HCT116 (cell line): ENCODE measurements around the gene IL22RA2. TPM values are rescaled to one million over a fixed set of nuclear protein-coding genes. Genes with fewer than 3 reads are reported as not detected.

Experiments
- ATAC-seq: fragments of 200-7000 bp; cut with Tn5 transposase; 2 replicates; pipeline ENCODE4 v1.9.1; 2020; ENCODE audit warnings: mild to moderate bottlenecking, moderate library complexity
- BruUV-seq: library from RNA; stranded (reverse); fragments of 400-500 nt; replicated peaks from 2 replicates; lab custom pipeline; 2021; lab: Mats Ljungman, UMichigan
- CTCF ChIA-PET: fragments of 300-600 bp; sonication (Branson Sonifier 250); formaldehyde crosslinking; loops from one replicate; lab custom pipeline; 2021; ENCODE audit warnings: antibody characterized with exemption; lab: Charles Lee
- POLR2A ChIA-PET: fragments of 300-600, 350-600 bp; sonication (Branson Sonifier 250); formaldehyde crosslinking; loops from one replicate; lab custom pipeline; 2021; ENCODE audit warnings: antibody characterized with exemption; lab: Charles Lee
- RAD21 ChIA-PET, 2 experiments: fragments of 300-600 bp; sonication (Branson Sonifier 250); formaldehyde crosslinking; loops; one replicate each; lab custom pipeline; 2023; ENCODE audit warnings: low total read pairs in 2 of 2; ENCODE audit not compliant: uncharacterized antibody in 2 of 2, unreplicated experiment in 2 of 2, low non-redundant PET in 1 of 2; lab: Charles Lee
- DNase-seq: peaks from one replicate; pipeline ENCODE4 v3.0.0-alpha.2; 2010; ENCODE audit warnings: low read depth, low spot score
- H2AFZ ChIP-seq: fragments of 200-600 bp; shearing (Covaris generic), sonication (generic); 2 replicates; pipeline ENCODE4 v1.6.1; 2017; ENCODE audit warnings: low read depth, mixed run types, mixed read lengths, antibody characterized with exemption, low read length; ENCODE audit not compliant: poor library complexity, severe bottlenecking
- H3K27ac ChIP-seq: 2 replicates; pipeline ENCODE4 v1.5.1; 2012; ENCODE audit warnings: low read depth, low read length
- H3K27me3 ChIP-seq: fragments of 200-600 bp; sonication (generic); 2 replicates; pipeline ENCODE4 v1.6.1; 2016; ENCODE audit warnings: mixed run types, low read length, mixed read lengths; ENCODE audit not compliant: insufficient read depth
- H3K36me3 ChIP-seq, 2 experiments: fragments of 200-500 bp in 1 of 2; fragments of 200-600 bp in 1 of 2; sonication (Bioruptor generic) in 1 of 2; sonication (generic) in 1 of 2; 2 replicates each; pipeline versions ENCODE4 v1.5.1 to v1.6.1; 2014 to 2016; ENCODE audit warnings: low read length in 2 of 2, inconsistent platforms in 1 of 2, mixed read lengths in 1 of 2, mixed run types in 1 of 2; ENCODE audit not compliant: insufficient read depth in 2 of 2, control insufficient read depth in 1 of 2
- H3K4me1 ChIP-seq, 2 experiments: fragments of 200-600 bp in 1 of 2; sonication (generic) in 1 of 2; 2 replicates each; pipeline versions ENCODE4 v1.5.1 to v1.6.1; 2012 to 2017; ENCODE audit warnings: low read length in 2 of 2, inconsistent platforms in 1 of 2, mild to moderate bottlenecking in 1 of 2, mixed read lengths in 1 of 2, mixed run types in 1 of 2, moderate library complexity in 1 of 2; ENCODE audit not compliant: insufficient read depth in 2 of 2, control insufficient read depth in 1 of 2
- H3K4me2 ChIP-seq: fragments of 200-600 bp; sonication (generic); 2 replicates; pipeline ENCODE4 v1.6.1; 2017; ENCODE audit warnings: mixed run types, low read length, mixed read lengths
- H3K4me3 ChIP-seq, 2 experiments: fragments of 200-600 bp in 1 of 2; sonication (generic) in 1 of 2; replicated peaks in 1 of 2; 2 replicates each; pipeline ENCODE4 v1.5.1; 2011 to 2016; ENCODE audit warnings: low read length in 2 of 2, control low read depth in 1 of 2, low read depth in 1 of 2, mild to moderate bottlenecking in 1 of 2, mixed read lengths in 1 of 2, mixed run types in 1 of 2
- H3K79me2 ChIP-seq: fragments of 200-600 bp; sonication (generic); 2 replicates; pipeline ENCODE4 v1.6.1; 2017; ENCODE audit warnings: mild to moderate bottlenecking, mixed run types, low read length, moderate library complexity, mixed read lengths; ENCODE audit not compliant: insufficient read depth
- H3K9ac ChIP-seq: fragments of 200-600 bp; sonication (generic); 2 replicates; pipeline ENCODE4 v1.6.1; 2016; ENCODE audit warnings: low read length, mixed read lengths
- H3K9me2 ChIP-seq: fragments of 200-600 bp; sonication (generic), shearing (Covaris generic); 2 replicates; pipeline ENCODE4 v1.6.1; 2017; ENCODE audit warnings: mixed run types, mild to moderate bottlenecking, moderate library complexity; ENCODE audit not compliant: insufficient read depth
- H3K9me3 ChIP-seq, 2 experiments: fragments of 200-500 bp in 1 of 2; fragments of 200-600 bp in 1 of 2; sonication (Bioruptor generic) in 1 of 2; sonication (generic) in 1 of 2; 2 replicates each; pipeline ENCODE4 v1.6.1; 2014 to 2017; ENCODE audit warnings: low read length in 2 of 2, mixed read lengths in 2 of 2, inconsistent platforms in 1 of 2, low read depth in 1 of 2, mild to moderate bottlenecking in 1 of 2, mixed run types in 1 of 2, moderate library complexity in 1 of 2; ENCODE audit not compliant: control insufficient read depth in 1 of 2, insufficient read depth in 1 of 2
- H4K20me1 ChIP-seq: fragments of 200-600 bp; sonication (generic), shearing (Covaris generic); 2 replicates; pipeline ENCODE4 v1.6.1; 2017; ENCODE audit warnings: mixed run types, mild to moderate bottlenecking, moderate library complexity; ENCODE audit not compliant: insufficient read depth
- POLR2A ChIP-seq: IDR thresholded peaks from 2 replicates; pipeline ENCODE4 v1.7.0; 2011; ENCODE audit warnings: borderline replicate concordance; ENCODE audit not compliant: insufficient read depth, insufficient read length; ENCODE audit errors: extremely low read depth
- intact Hi-C: fragments of 100-400 bp; cut with micrococcal nuclease; formaldehyde crosslinking; loops from 2 replicates; pipeline ENCODE4 v1.10.0; 2022
- total RNA-seq: library from RNA; stranded (reverse); gene quantifications from one replicate; pipeline ENCODE4 v1.2.1, GENCODE V29; 2021; ENCODE audit not compliant: unreplicated experiment
- TF ChIP-seq, protein P1 (sequence below): IDR thresholded peaks from 2 replicates; pipeline ENCODE4 v1.6.1; 2011; ENCODE audit warnings: mild to moderate bottlenecking, low read length, moderate library complexity; ENCODE audit not compliant: insufficient replicate concordance; ENCODE audit errors: extremely low read depth
- TF ChIP-seq, protein P2 (sequence below): IDR thresholded peaks from 2 replicates; pipeline ENCODE4 v1.6.1; 2012

The IL22RA2 gene
- total RNA-seq, 1 experiment from 2014 or later: not detected

DNA sequence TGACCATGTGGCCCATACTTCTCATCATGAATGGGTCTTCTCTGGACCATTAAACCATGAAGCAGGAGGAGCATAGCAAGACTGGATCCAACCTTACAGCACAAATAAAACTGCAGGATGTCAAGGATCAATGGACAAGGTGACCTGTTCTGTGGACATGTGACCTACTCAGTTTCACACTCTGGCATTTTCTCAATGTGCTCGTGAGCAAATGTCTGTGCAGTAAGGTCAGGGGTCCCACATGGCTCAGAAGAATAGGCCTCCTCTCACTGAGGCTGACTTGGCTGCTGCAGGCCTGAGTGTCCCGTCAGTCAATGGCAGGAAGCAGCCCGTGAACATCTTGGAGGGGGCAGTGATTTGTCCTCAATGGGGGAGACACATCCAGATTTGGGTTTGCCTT lies 68.5 kb downstream of the IL22RA2 start:
- Histone ChIP-seq H3K27ac (no peak overlapping the region), H3K4me1 (no peaks in the 10 kb centered on the region), H3K4me2 (no peak overlapping the region), H3K79me2 (no peaks in the 10 kb centered on the region), H3K9me3 (no peaks in the 10 kb centered on the region), H3K27me3 (no peaks in the 10 kb centered on the region), H4K20me1 (no peaks in the 10 kb centered on the region), H3K9me2 (no peaks in the 10 kb centered on the region), H2AFZ (no peak overlapping the region), H3K9ac (no peak overlapping the region), H3K36me3 (no peaks in the 10 kb centered on the region), H3K4me3 (no peak overlapping the region)
- ChIA-PET CTCF (no interaction called here), RAD21 (no interaction called here), POLR2A (no interaction called here)
- BruUV-seq: no TSS peak
- intact Hi-C loops: no loop called here
- TF ChIP-seq, protein P1, sequence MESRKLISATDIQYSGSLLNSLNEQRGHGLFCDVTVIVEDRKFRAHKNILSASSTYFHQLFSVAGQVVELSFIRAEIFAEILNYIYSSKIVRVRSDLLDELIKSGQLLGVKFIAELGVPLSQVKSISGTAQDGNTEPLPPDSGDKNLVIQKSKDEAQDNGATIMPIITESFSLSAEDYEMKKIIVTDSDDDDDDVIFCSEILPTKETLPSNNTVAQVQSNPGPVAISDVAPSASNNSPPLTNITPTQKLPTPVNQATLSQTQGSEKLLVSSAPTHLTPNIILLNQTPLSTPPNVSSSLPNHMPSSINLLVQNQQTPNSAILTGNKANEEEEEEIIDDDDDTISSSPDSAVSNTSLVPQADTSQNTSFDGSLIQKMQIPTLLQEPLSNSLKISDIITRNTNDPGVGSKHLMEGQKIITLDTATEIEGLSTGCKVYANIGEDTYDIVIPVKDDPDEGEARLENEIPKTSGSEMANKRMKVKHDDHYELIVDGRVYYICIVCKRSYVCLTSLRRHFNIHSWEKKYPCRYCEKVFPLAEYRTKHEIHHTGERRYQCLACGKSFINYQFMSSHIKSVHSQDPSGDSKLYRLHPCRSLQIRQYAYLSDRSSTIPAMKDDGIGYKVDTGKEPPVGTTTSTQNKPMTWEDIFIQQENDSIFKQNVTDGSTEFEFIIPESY: no peak
- no peak for DNase-seq
- ATAC-seq: no peak

DNA sequence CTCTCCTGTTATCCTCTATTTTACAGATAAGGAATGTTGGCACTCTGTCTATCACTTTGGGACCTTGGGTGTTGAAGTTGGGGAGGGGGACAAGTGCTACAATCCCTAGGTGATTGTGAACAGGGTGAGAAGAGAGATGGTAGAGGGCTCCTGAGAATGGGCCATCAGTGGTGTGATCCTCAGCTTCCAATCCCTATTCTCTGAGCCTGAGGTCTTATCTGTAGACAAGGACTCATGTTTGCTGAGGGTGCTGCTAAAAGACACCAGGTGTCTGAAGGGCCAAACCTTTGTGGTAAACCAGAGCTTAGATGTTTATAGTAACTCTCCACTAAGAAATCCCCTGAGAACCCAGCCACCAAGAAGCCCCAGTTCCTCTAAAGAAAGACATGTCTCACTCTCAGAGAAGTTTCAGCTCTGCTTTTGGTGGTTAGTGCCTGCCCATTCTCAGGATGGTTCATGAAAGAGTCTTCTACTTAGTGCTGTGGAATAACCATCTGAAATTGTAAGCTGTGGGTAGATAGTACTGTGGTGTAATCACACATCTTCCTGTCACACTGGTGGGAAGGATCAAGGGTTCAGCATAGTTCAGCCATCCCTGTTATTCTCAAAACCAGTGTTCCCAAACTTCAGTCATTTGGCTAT lies 70.5 kb downstream of the IL22RA2 start:
- no peak for TF ChIP-seq POLR2A
- TF ChIP-seq, protein P2, sequence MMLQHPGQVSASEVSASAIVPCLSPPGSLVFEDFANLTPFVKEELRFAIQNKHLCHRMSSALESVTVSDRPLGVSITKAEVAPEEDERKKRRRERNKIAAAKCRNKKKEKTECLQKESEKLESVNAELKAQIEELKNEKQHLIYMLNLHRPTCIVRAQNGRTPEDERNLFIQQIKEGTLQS: no peak
- Histone ChIP-seq H4K20me1 (no peaks in the 10 kb centered on the region), H3K4me3 (no peak overlapping the region), H3K9me2 (no peaks in the 10 kb centered on the region), H3K9ac (no peak overlapping the region), H2AFZ (no peak overlapping the region), H3K27ac (no peak overlapping the region), H3K4me2 (no peak overlapping the region), H3K79me2 (no peaks in the 10 kb centered on the region), H3K27me3 (no peaks in the 10 kb centered on the region), H3K36me3 (no peaks in the 10 kb centered on the region), H3K4me1 (no peaks in the 10 kb centered on the region), H3K9me3 (no peaks in the 10 kb centered on the region)
- intact Hi-C loops: no loop called here
- RAD21 ChIA-PET: no interaction called here
- POLR2A ChIA-PET: no interaction called here
- ATAC-seq (no peak), DNase-seq (no peak)
- CTCF ChIA-PET: no interaction called here
- no TSS peak for BruUV-seq
